AML-193 (cell line): ENCODE measurements around the gene AFTPH.

ENCODE experiments used
- DNase-seq, 2 experiments: peaks; one replicate each; lab custom pipeline; 2025; lab: John Stamatoyannopoulos, UW

Gene AFTPH

GRCh38 chr2:64612575-64613195 lies 88.6 kb downstream of the AFTPH start:
- DNase-seq = no peak

- no peak for DNase-seq
These were observed 89.1 kb downstream of the AFTPH start for GRCh38 chr2:64613276-64613675.

- no peak for DNase-seq
These were observed 91.2 kb downstream of the AFTPH start for GRCh38 chr2:64615192-64615763.

GRCh38 chr2:64615844-64616536 lies 91.9 kb downstream of the AFTPH start:
- DNase-seq = no peak

GRCh38 chr2:64617631-64618151 lies 93.6 kb downstream of the AFTPH start:
- DNase-seq = no peak

DNA sequence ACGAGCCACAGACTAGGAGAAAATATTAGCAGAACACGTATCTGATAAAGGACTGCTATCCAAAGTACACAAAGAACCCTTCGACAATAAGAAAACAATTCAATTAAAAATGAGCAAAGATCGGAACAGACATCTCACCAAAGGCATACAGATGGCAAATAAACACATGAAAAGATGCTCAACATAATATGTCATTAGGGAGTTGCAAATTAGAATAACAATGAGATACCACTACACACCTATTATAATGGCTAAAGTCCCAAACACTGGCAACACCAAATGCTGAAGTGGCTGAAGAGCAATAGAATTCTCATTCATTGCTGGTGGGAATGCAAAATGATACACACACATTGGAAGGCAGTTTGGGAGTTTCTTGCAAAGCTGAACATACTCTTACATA lies 96.5 kb downstream of the AFTPH start:
- no peak for DNase-seq

GRCh38 chr2:64622443-64623241 lies 98.5 kb downstream of the AFTPH start:
- DNase-seq = no peak

DNA sequence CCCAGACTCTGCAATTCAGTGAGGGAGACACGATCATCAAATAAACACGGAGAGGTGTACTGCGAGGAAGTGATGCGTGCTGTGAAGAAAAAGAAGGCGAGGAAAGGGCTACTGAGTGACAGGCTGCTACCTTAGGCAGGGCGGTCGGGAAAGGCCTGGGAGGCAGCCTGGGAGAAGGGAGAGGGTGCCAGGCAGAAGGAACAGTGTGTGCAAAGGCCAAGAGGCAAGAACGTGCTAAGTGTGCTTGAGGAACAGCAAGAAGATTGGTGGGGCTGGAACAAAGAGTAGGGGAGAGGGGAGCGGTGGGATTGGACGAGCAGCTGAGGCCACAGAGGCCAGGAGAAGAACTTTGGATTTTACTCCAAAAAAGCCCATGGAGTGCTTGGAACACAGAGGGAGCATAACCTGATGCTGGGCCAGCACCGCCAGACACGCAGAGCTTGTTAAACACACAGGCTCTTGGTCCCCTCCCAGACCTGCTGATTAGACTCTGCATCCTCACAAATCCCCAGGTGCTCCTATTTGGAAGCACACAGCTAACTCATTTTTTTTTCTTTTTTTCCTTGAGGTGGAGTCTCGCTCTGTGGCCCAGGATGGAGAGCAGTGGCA lies 99.2 kb downstream of the AFTPH start:
- no peak for DNase-seq

GRCh38 chr2:64624108-64624610 lies 100.0 kb downstream of the AFTPH start:
- DNase-seq = no peak

DNA sequence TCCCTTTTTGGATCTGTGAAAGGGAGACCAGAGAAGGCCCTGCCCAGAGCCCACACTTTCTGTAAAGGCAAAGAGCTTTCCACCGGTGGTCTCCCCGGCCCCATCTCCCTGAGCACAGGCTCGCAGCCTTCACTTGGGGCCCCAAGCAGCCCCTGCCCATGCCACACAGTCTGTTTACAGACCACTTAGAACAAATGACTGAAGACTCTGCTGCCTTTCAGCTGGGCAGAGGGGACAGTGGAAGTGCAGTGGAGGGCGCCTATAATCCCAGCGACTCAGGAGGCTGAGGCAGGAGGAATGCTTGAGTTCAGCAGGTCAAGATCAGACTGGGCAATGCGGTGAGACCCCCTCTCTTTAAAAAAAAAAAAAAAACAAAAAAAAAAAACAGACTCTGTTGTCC lies 100.7 kb downstream of the AFTPH start:
- DNase-seq = no peak

GRCh38 chr2:64625299-64626145 lies 101.4 kb downstream of the AFTPH start:
- no peak for DNase-seq

GRCh38 chr2:64626146-64626809 lies 102.2 kb downstream of the AFTPH start:
- no peak for DNase-seq

- DNase-seq = no peak
These were observed 103.0 kb downstream of the AFTPH start for GRCh38 chr2:64626963-64627760.

GRCh38 chr2:64627860-64628841 lies 104.0 kb downstream of the AFTPH start:
- DNase-seq = no peak

GRCh38 chr2:64629329-64629781 lies 105.2 kb downstream of the AFTPH start:
- DNase-seq = no peak

DNA sequence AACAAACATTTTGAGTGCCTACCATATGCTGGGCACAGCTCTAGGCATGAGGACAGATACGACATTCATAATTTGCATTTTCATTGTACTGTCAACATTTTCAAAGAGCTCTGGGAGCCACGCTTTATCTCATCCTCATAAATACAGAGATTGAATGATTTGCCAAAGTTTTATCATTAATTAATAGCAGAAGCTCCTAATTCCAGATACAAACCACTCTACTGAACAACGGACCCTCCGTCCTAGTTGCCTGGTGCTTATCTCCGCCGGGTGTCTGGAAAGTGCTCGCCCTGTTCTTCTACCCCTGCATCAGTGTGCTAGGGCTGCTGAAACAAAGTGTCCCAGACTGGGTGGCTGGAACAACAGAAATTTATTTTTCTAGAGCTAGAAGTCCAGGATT lies 105.7 kb downstream of the AFTPH start:
- no peak for DNase-seq

- DNase-seq = no peak
These were observed 106.6 kb downstream of the AFTPH start for GRCh38 chr2:64630752-64631151.

DNA sequence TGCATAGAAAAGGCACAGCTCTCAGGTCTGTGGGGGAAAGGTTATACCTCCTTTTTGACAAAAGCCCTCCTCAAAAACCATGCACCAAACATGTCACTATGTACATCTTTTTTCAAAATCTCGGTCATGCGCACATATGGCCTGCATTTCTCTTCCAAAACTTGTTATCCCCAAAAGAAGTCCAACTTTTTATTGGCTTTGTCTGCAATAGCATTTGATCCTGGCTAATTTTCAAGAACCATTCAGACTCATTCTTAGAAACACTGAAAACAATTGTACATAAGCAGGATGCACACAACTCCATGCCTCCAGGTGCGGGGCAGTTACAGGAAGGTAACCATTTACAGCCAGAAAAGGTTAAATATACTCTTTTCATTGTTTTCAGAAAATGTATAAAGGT lies 107.6 kb downstream of the AFTPH start:
- DNase-seq = no peak
